Measurements from ENCODE around the gene EIF4G1.

The EIF4G1 gene

GRCh38 chr3:184291044-184291737, 23.2 kb upstream of the EIF4G1 start:
- DNase-seq = no peak
- Mint-ChIP-seq H3K27me3 (peaks cover 3 to 43% of the 10 kb centered on the region in 2 donors), H3K4me3 (no peak overlapping the region), H3K9me3 (no peaks in the 10 kb centered on the region), H3K36me3 (ENCODE audit: insufficient read depth) (no peaks in the 10 kb centered on the region), H3K27ac (no peak overlapping the region), H3K4me1 (ENCODE audit: low read depth in 2 of 2) (no peaks in the 10 kb centered on the region)
- no peak for ATAC-seq (replicated peaks)

- Mint-ChIP-seq H3K4me1 (ENCODE audit: low read depth in 2 of 2) (no peaks in the 10 kb centered on the region), H3K27me3 (peaks cover 0 to 36% of the 10 kb centered on the region in 2 donors), H3K36me3 (ENCODE audit: insufficient read depth) (no peaks in the 10 kb centered on the region), H3K9me3 (no peaks in the 10 kb centered on the region), H3K4me3 (no peak overlapping the region), H3K27ac (no peak overlapping the region)
- no peak for DNase-seq
- ATAC-seq (replicated peaks) = no peak
Observed at GRCh38 chr3:184291738-184292445, 22.5 kb upstream of the EIF4G1 start.

- Mint-ChIP-seq H3K36me3 (ENCODE audit: insufficient read depth) (peaks cover 28% of the 10 kb centered on the region), H3K9me3 (no peaks in the 10 kb centered on the region), H3K27me3 (peaks cover 0 to 10% of the 10 kb centered on the region in 2 donors), H3K4me1 (ENCODE audit: low read depth in 2 of 2) (peaks cover 11 to 12% of the 10 kb centered on the region in 2 donors), H3K4me3 (no peak overlapping the region), H3K27ac (no peak overlapping the region)
- ATAC-seq (replicated peaks) (no peak), DNase-seq (no peak)
Observed at GRCh38 chr3:184295771-184296170, 18.6 kb upstream of the EIF4G1 start.

- DNase-seq = no peak
- Mint-ChIP-seq H3K4me3 (no peak overlapping the region), H3K27me3 (peaks cover 0 to 1% of the 10 kb centered on the region in 2 donors), H3K27ac (no peak overlapping the region), H3K9me3 (no peaks in the 10 kb centered on the region), H3K4me1 (ENCODE audit: low read depth in 2 of 2) (peaks cover 11 to 15% of the 10 kb centered on the region in 2 donors), H3K36me3 (ENCODE audit: insufficient read depth) (peaks cover 36% of the 10 kb centered on the region)
- no peak for ATAC-seq (replicated peaks)
Observed at GRCh38 chr3:184296616-184297015, 17.8 kb upstream of the EIF4G1 start.

- Mint-ChIP-seq H3K4me3 (peak within 1 kb of the TSS; percentile 86 to 90), H3K27me3 (no peaks in the 10 kb centered on the region), H3K36me3 (ENCODE audit: insufficient read depth) (peaks cover 58% of the 10 kb centered on the region), H3K27ac (peak within 1 kb of the TSS; percentile 89 to 91), H3K4me1 (ENCODE audit: low read depth in 2 of 2) (peaks cover 11 to 21% of the 10 kb centered on the region in 2 donors), H3K9me3 (no peaks in the 10 kb centered on the region)
- peak; percentile 92 for ATAC-seq (replicated peaks)
- peak; percentile 95 to 96 (median 96) for DNase-seq
Observed at GRCh38 chr3:184298759-184299487, 15.5 kb upstream of the EIF4G1 start, which contains the start of gene PSMD2. PSMD2 (plus strand) TSS chr3:184299241; CDS start chr3:184299267, 26 bp downstream.

GRCh38 chr3:184299488-184300377, 14.7 kb upstream of the EIF4G1 start:
- peak overlapping the region; percentile 86 to 90 for H3K4me3 Mint-ChIP-seq
- no peaks in the 10 kb centered on the region for H3K27me3 Mint-ChIP-seq
- peaks cover 11 to 25% of the 10 kb centered on the region in 2 donors for H3K4me1 Mint-ChIP-seq (ENCODE audit: low read depth in 2 of 2)
- H3K27ac Mint-ChIP-seq = peak overlapping the region; percentile 89 to 91
- no peak for DNase-seq
- peaks cover 65% of the 10 kb centered on the region for H3K36me3 Mint-ChIP-seq (ENCODE audit: insufficient read depth)
- no peak for ATAC-seq (replicated peaks)
- H3K9me3 Mint-ChIP-seq = no peaks in the 10 kb centered on the region

GRCh38 chr3:184300378-184300720, 14.1 kb upstream of the EIF4G1 start:
- H3K4me1 Mint-ChIP-seq (ENCODE audit: low read depth in 2 of 2) = peaks cover 11 to 25% of the 10 kb centered on the region in 2 donors
- H3K4me3 Mint-ChIP-seq = peak overlapping the region; percentile 86 to 90
- no peak for DNase-seq
- no peak for ATAC-seq (replicated peaks)
- peaks cover 71% of the 10 kb centered on the region for H3K36me3 Mint-ChIP-seq (ENCODE audit: insufficient read depth)
- H3K27me3 Mint-ChIP-seq = no peaks in the 10 kb centered on the region
- H3K9me3 Mint-ChIP-seq = no peaks in the 10 kb centered on the region
- no peak overlapping the region for H3K27ac Mint-ChIP-seq

- Mint-ChIP-seq H3K9me3 (no peaks in the 10 kb centered on the region), H3K27me3 (no peaks in the 10 kb centered on the region), H3K4me3 (no peak overlapping the region), H3K36me3 (ENCODE audit: insufficient read depth) (peaks cover 87% of the 10 kb centered on the region), H3K4me1 (ENCODE audit: low read depth in 2 of 2) (peaks cover 6 to 14% of the 10 kb centered on the region in 2 donors), H3K27ac (no peak overlapping the region)
- DNase-seq (no peak), ATAC-seq (replicated peaks) (peak; percentile 48)
Observed at GRCh38 chr3:184305577-184305976, 8.8 kb upstream of the EIF4G1 start.

- no peak for ATAC-seq (replicated peaks)
- H3K27ac Mint-ChIP-seq = no peak overlapping the region
Observed at GRCh38 chr3:184306341-184306972, 7.9 kb upstream of the EIF4G1 start.

GRCh38 chr3:184307915-184308314, 6.5 kb upstream of the EIF4G1 start:
- Mint-ChIP-seq H3K4me1 (ENCODE audit: low read depth in 2 of 2) (peaks cover 4 to 5% of the 10 kb centered on the region in 2 donors), H3K36me3 (ENCODE audit: insufficient read depth) (peaks cover 64% of the 10 kb centered on the region), H3K27ac (no peak overlapping the region), H3K27me3 (no peaks in the 10 kb centered on the region), H3K9me3 (no peaks in the 10 kb centered on the region), H3K4me3 (no peak overlapping the region)
- no peak for DNase-seq
- ATAC-seq (replicated peaks) = no peak

More at GRCh38 chr3:184306341-184306972, 7.9 kb upstream of the EIF4G1 start:
- Mint-ChIP-seq H3K9me3 (no peaks in the 10 kb centered on the region), H3K27me3 (no peaks in the 10 kb centered on the region), H3K4me1 (ENCODE audit: low read depth in 2 of 2) (peaks cover 5 to 11% of the 10 kb centered on the region in 2 donors), H3K36me3 (ENCODE audit: insufficient read depth) (peaks cover 79% of the 10 kb centered on the region), H3K4me3 (no peak overlapping the region)
- DNase-seq = no peak

GRCh38 chr3:184308744-184309143, 5.7 kb upstream of the EIF4G1 start:
- DNase-seq (no peak), ATAC-seq (replicated peaks) (no peak)
- Mint-ChIP-seq H3K4me3 (no peak overlapping the region), H3K9me3 (no peaks in the 10 kb centered on the region), H3K36me3 (ENCODE audit: insufficient read depth) (peaks cover 57% of the 10 kb centered on the region), H3K27me3 (no peaks in the 10 kb centered on the region), H3K27ac (peak overlapping the region in 1 of 2 donors; percentile 46), H3K4me1 (ENCODE audit: low read depth in 2 of 2) (peaks cover 4 to 5% of the 10 kb centered on the region in 2 donors)

GRCh38 chr3:184311633-184312032, 2.8 kb upstream of the EIF4G1 start:
- no peaks in the 10 kb centered on the region for H3K27me3 Mint-ChIP-seq
- peaks cover 12 to 14% of the 10 kb centered on the region in 2 donors for H3K4me1 Mint-ChIP-seq (ENCODE audit: low read depth in 2 of 2)
- no peaks in the 10 kb centered on the region for H3K9me3 Mint-ChIP-seq
- ATAC-seq (replicated peaks) (no peak), DNase-seq (no peak)
- peaks cover 53% of the 10 kb centered on the region for H3K36me3 Mint-ChIP-seq (ENCODE audit: insufficient read depth)
- H3K27ac Mint-ChIP-seq = peak overlapping the region in 1 of 2 donors; percentile 2
- no peak overlapping the region for H3K4me3 Mint-ChIP-seq

All from effector memory CD8-positive, alpha-beta T cell (primary cell).